ENCODE measurements around the gene CEP350.

The CEP350 gene

DNA sequence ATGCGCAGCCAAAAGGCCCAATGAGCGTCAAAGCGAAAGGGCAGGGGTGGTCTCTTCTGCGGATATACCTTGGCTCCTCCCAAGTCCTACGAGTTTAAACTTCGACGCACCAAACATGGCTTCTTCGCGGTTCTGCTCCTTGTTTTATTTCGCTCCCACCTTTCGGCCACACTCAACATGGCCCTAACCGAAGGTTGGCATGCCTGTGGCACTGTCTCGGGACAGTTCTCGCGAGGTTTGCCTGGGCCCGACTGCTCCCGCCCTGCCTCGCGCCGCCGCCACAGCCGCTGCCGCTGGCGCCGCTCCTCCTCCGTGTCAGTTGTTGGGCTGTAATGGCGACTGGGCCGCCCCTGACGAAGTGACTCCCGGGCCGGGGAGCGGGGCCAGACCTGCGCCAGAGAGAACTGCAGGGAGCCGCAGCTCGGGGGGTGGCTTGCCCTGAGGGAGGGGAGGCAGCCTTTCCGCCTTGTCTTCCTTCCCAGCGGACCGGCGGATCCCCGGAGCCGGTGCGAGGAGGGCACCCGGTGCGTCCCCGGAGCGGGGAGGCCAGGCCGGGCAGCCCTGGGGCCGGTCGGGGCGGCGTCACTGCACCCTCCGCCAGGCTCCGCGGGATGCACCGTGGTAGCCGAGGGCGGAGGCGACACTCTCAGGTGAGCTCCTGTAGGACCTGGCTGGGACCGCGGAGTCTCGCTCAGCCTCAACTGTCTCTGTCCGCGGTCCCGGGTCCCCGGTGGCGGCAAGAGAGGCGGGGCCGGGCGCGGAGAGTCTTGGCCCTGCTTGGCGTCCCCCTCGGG is at the start of gene CEP350:
CEP350 (plus strand) TSS at position 318 of the 794 bp plus-strand sequence. CDS start 31,372 bp downstream, outside the sequence.
- peak; percentile 97 for DNase-seq (ENCODE audit: low spot score)
- H3K4me1 ChIP-seq (ENCODE audit: insufficient read depth, poor library complexity, severe bottlenecking), result peaks cover 14% of the 10 kb centered on the region
- H3K9me3 ChIP-seq (ENCODE audit: severe bottlenecking), result no peaks in the 10 kb centered on the region
- peak within 1 kb of the TSS; percentile 65 for H3K27ac ChIP-seq (ENCODE audit: poor library complexity, severe bottlenecking)
- TF ChIP-seq CTCF (IDR thresholded peaks at IDR 0.05; ENCODE audit: poor library complexity, severe bottlenecking), result no peak
- ATAC-seq (ENCODE audit: low read depth), result peak; percentile 94
- H3K36me3 ChIP-seq (ENCODE audit: low read depth), result no peaks in the 10 kb centered on the region
- no peaks in the 10 kb centered on the region for H3K27me3 ChIP-seq (ENCODE audit: insufficient read depth, poor library complexity, severe bottlenecking)
- H3K4me3 ChIP-seq (ENCODE audit: severe bottlenecking), result peak within 1 kb of the TSS; percentile 90

- Histone ChIP-seq H3K27me3 (ENCODE audit: insufficient read depth, poor library complexity, severe bottlenecking) (no peaks in the 10 kb centered on the region), H3K36me3 (ENCODE audit: low read depth) (peaks cover 78% of the 10 kb centered on the region), H3K27ac (ENCODE audit: poor library complexity, severe bottlenecking) (no peak overlapping the region), H3K9me3 (ENCODE audit: severe bottlenecking) (no peaks in the 10 kb centered on the region), H3K4me1 (ENCODE audit: insufficient read depth, poor library complexity, severe bottlenecking) (no peaks in the 10 kb centered on the region), H3K4me3 (ENCODE audit: severe bottlenecking) (no peak overlapping the region)
- ATAC-seq (ENCODE audit: low read depth) (no peak), DNase-seq (ENCODE audit: low spot score) (no peak)
- TF ChIP-seq CTCF (IDR thresholded peaks at IDR 0.05; ENCODE audit: poor library complexity, severe bottlenecking), result no peak
Measured at GRCh38 chr1:179910934-179911333, 43.7 kb upstream of the CEP350 start.

DNA sequence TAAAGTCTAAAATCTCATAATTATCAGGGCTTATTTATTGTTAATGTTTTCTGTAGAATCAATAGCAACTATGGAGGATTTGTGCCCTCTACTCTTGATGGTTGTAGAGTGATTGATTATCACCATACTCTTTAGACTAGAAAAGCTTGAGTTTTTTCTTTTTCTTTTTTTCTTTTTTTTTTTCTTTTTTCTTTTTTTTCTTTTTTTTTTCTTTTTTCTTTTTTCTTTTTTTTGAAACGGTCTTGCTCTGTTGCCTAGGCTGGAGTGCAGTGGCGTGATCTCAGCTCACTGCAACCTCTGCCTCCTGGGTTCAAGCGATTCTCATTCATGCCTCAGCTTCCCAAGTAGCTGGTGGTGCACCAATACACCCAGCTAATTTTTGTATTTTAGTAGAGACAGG is 42.8 kb upstream of the CEP350 start:
- no peak for TF ChIP-seq CTCF (IDR thresholded peaks at IDR 0.05; ENCODE audit: poor library complexity, severe bottlenecking)
- no peak for ATAC-seq (ENCODE audit: low read depth)
- Histone ChIP-seq H3K27me3 (ENCODE audit: insufficient read depth, poor library complexity, severe bottlenecking) (no peaks in the 10 kb centered on the region), H3K9me3 (ENCODE audit: severe bottlenecking) (no peaks in the 10 kb centered on the region), H3K36me3 (ENCODE audit: low read depth) (peaks cover 79% of the 10 kb centered on the region), H3K4me3 (ENCODE audit: severe bottlenecking) (no peak overlapping the region), H3K4me1 (ENCODE audit: insufficient read depth, poor library complexity, severe bottlenecking) (no peaks in the 10 kb centered on the region), H3K27ac (ENCODE audit: poor library complexity, severe bottlenecking) (no peak overlapping the region)
- no peak for DNase-seq (ENCODE audit: low spot score)

- Histone ChIP-seq H3K27ac (ENCODE audit: poor library complexity, severe bottlenecking) (no peak overlapping the region), H3K36me3 (ENCODE audit: low read depth) (peaks cover 63% of the 10 kb centered on the region), H3K27me3 (ENCODE audit: insufficient read depth, poor library complexity, severe bottlenecking) (no peaks in the 10 kb centered on the region), H3K9me3 (ENCODE audit: severe bottlenecking) (no peaks in the 10 kb centered on the region), H3K4me1 (ENCODE audit: insufficient read depth, poor library complexity, severe bottlenecking) (no peaks in the 10 kb centered on the region), H3K4me3 (ENCODE audit: severe bottlenecking) (no peak overlapping the region)
- ATAC-seq (ENCODE audit: low read depth), result no peak
- TF ChIP-seq CTCF (IDR thresholded peaks at IDR 0.05; ENCODE audit: poor library complexity, severe bottlenecking), result no peak
- no peak for DNase-seq (ENCODE audit: low spot score)
Measured at GRCh38 chr1:179917601-179918429, 36.8 kb upstream of the CEP350 start.

Measured in RWPE2 (cell line).